HCT116 (cell line): ENCODE measurements around the gene LLCFC1. TPM values are rescaled to one million over a fixed set of nuclear protein-coding genes. Genes with fewer than 3 reads are reported as not detected.

Experiments used
- ATAC-seq: fragments of 200-7000 bp; cut with Tn5 transposase; 2 replicates; pipeline ENCODE4 v1.9.1; 2020; ENCODE audit warnings: mild to moderate bottlenecking, moderate library complexity
- BruUV-seq: library from RNA; stranded (reverse); fragments of 400-500 nt; replicated peaks from 2 replicates; lab custom pipeline; 2021; lab: Mats Ljungman, UMichigan
- CTCF ChIA-PET: fragments of 300-600 bp; sonication (Branson Sonifier 250); formaldehyde crosslinking; loops from one replicate; lab custom pipeline; 2021; ENCODE audit warnings: antibody characterized with exemption; lab: Charles Lee
- POLR2A ChIA-PET: fragments of 300-600, 350-600 bp; sonication (Branson Sonifier 250); formaldehyde crosslinking; loops from one replicate; lab custom pipeline; 2021; ENCODE audit warnings: antibody characterized with exemption; lab: Charles Lee
- RAD21 ChIA-PET, 2 experiments: fragments of 300-600 bp; sonication (Branson Sonifier 250); formaldehyde crosslinking; loops; one replicate each; lab custom pipeline; 2023; ENCODE audit warnings: low total read pairs in 2 of 2; ENCODE audit not compliant: uncharacterized antibody in 2 of 2, unreplicated experiment in 2 of 2, low non-redundant PET in 1 of 2; lab: Charles Lee
- DNase-seq: peaks from one replicate; pipeline ENCODE4 v3.0.0-alpha.2; 2010; ENCODE audit warnings: low read depth, low spot score
- H2AFZ ChIP-seq: fragments of 200-600 bp; shearing (Covaris generic), sonication (generic); 2 replicates; pipeline ENCODE4 v1.6.1; 2017; ENCODE audit warnings: low read depth, mixed run types, mixed read lengths, antibody characterized with exemption, low read length; ENCODE audit not compliant: poor library complexity, severe bottlenecking
- H3K27ac ChIP-seq: 2 replicates; pipeline ENCODE4 v1.5.1; 2012; ENCODE audit warnings: low read depth, low read length
- H3K27me3 ChIP-seq: fragments of 200-600 bp; sonication (generic); 2 replicates; pipeline ENCODE4 v1.6.1; 2016; ENCODE audit warnings: mixed run types, low read length, mixed read lengths; ENCODE audit not compliant: insufficient read depth
- H3K36me3 ChIP-seq, 2 experiments: fragments of 200-500 bp in 1 of 2; fragments of 200-600 bp in 1 of 2; sonication (Bioruptor generic) in 1 of 2; sonication (generic) in 1 of 2; 2 replicates each; pipeline versions ENCODE4 v1.5.1 to v1.6.1; 2014 to 2016; ENCODE audit warnings: low read length in 2 of 2, inconsistent platforms in 1 of 2, mixed read lengths in 1 of 2, mixed run types in 1 of 2; ENCODE audit not compliant: insufficient read depth in 2 of 2, control insufficient read depth in 1 of 2
- H3K4me1 ChIP-seq, 2 experiments: fragments of 200-600 bp in 1 of 2; sonication (generic) in 1 of 2; 2 replicates each; pipeline versions ENCODE4 v1.5.1 to v1.6.1; 2012 to 2017; ENCODE audit warnings: low read length in 2 of 2, inconsistent platforms in 1 of 2, mild to moderate bottlenecking in 1 of 2, mixed read lengths in 1 of 2, mixed run types in 1 of 2, moderate library complexity in 1 of 2; ENCODE audit not compliant: insufficient read depth in 2 of 2, control insufficient read depth in 1 of 2
- H3K4me2 ChIP-seq: fragments of 200-600 bp; sonication (generic); 2 replicates; pipeline ENCODE4 v1.6.1; 2017; ENCODE audit warnings: mixed run types, low read length, mixed read lengths
- H3K4me3 ChIP-seq, 2 experiments: fragments of 200-600 bp in 1 of 2; sonication (generic) in 1 of 2; replicated peaks in 1 of 2; 2 replicates each; pipeline ENCODE4 v1.5.1; 2011 to 2016; ENCODE audit warnings: low read length in 2 of 2, control low read depth in 1 of 2, low read depth in 1 of 2, mild to moderate bottlenecking in 1 of 2, mixed read lengths in 1 of 2, mixed run types in 1 of 2
- H3K79me2 ChIP-seq: fragments of 200-600 bp; sonication (generic); 2 replicates; pipeline ENCODE4 v1.6.1; 2017; ENCODE audit warnings: mild to moderate bottlenecking, mixed run types, low read length, moderate library complexity, mixed read lengths; ENCODE audit not compliant: insufficient read depth
- H3K9ac ChIP-seq: fragments of 200-600 bp; sonication (generic); 2 replicates; pipeline ENCODE4 v1.6.1; 2016; ENCODE audit warnings: low read length, mixed read lengths
- H3K9me2 ChIP-seq: fragments of 200-600 bp; sonication (generic), shearing (Covaris generic); 2 replicates; pipeline ENCODE4 v1.6.1; 2017; ENCODE audit warnings: mixed run types, mild to moderate bottlenecking, moderate library complexity; ENCODE audit not compliant: insufficient read depth
- H3K9me3 ChIP-seq, 2 experiments: fragments of 200-500 bp in 1 of 2; fragments of 200-600 bp in 1 of 2; sonication (Bioruptor generic) in 1 of 2; sonication (generic) in 1 of 2; 2 replicates each; pipeline ENCODE4 v1.6.1; 2014 to 2017; ENCODE audit warnings: low read length in 2 of 2, mixed read lengths in 2 of 2, inconsistent platforms in 1 of 2, low read depth in 1 of 2, mild to moderate bottlenecking in 1 of 2, mixed run types in 1 of 2, moderate library complexity in 1 of 2; ENCODE audit not compliant: control insufficient read depth in 1 of 2, insufficient read depth in 1 of 2
- H4K20me1 ChIP-seq: fragments of 200-600 bp; sonication (generic), shearing (Covaris generic); 2 replicates; pipeline ENCODE4 v1.6.1; 2017; ENCODE audit warnings: mixed run types, mild to moderate bottlenecking, moderate library complexity; ENCODE audit not compliant: insufficient read depth
- CBX3 ChIP-seq: IDR thresholded peaks from 2 replicates; pipeline ENCODE4 v1.6.1; 2012; ENCODE audit warnings: low read depth
- EGR1 ChIP-seq: IDR thresholded peaks from 2 replicates; pipeline ENCODE4 v1.6.1; 2012; ENCODE audit warnings: low read depth
- ELF1 ChIP-seq: IDR thresholded peaks from 2 replicates; pipeline ENCODE4 v1.6.1; 2012; ENCODE audit warnings: low read depth, borderline replicate concordance
- FOSL1 ChIP-seq: IDR thresholded peaks from 2 replicates; pipeline ENCODE4 v1.6.1; 2012; ENCODE audit warnings: low read depth
- POLR2AphosphoS5 ChIP-seq: IDR thresholded peaks from 2 replicates; pipeline ENCODE4 v1.6.1; 2011; ENCODE audit warnings: mild to moderate bottlenecking, low read depth, low read length, moderate library complexity
- RAD21 ChIP-seq: IDR thresholded peaks from 2 replicates; pipeline ENCODE4 v1.6.1; 2012; ENCODE audit warnings: low read depth, mild to moderate bottlenecking
- SIN3A ChIP-seq: IDR thresholded peaks from 2 replicates; pipeline ENCODE4 v1.6.1; 2012; ENCODE audit warnings: low read depth
- SRF ChIP-seq: IDR thresholded peaks from 2 replicates; pipeline ENCODE4 v1.6.1; 2012; ENCODE audit warnings: low read depth
- YY1 ChIP-seq: IDR thresholded peaks from 2 replicates; pipeline ENCODE4 v1.6.1; 2011; ENCODE audit warnings: low read length, low read depth, moderate library complexity, mild to moderate bottlenecking; ENCODE audit not compliant: insufficient replicate concordance; ENCODE audit errors: extremely low read depth
- ZFX ChIP-seq: fragments of 450-650 bp; IDR thresholded peaks from 2 replicates; pipeline ENCODE4 v1.6.1; 2017
- intact Hi-C: fragments of 100-400 bp; cut with micrococcal nuclease; formaldehyde crosslinking; loops from 2 replicates; pipeline ENCODE4 v1.10.0; 2022
- total RNA-seq: library from RNA; stranded (reverse); gene quantifications from one replicate; pipeline ENCODE4 v1.2.1, GENCODE V29; 2021; ENCODE audit not compliant: unreplicated experiment
- TF ChIP-seq, protein P1 (sequence below): IDR thresholded peaks from 2 replicates; pipeline ENCODE4 v1.6.1; 2012

LLCFC1 gene
- total RNA-seq, 1 experiment from 2014 or later = not detected

- Histone ChIP-seq H3K9me2 (no peaks in the 10 kb centered on the region), H3K27me3 (peaks cover 15% of the 10 kb centered on the region), H4K20me1 (no peaks in the 10 kb centered on the region), H3K4me2 (no peak overlapping the region), H3K4me1 (no peaks in the 10 kb centered on the region; a peak in 1 of 4 replicates), H3K36me3 (no peaks in the 10 kb centered on the region), H3K27ac (no peak overlapping the region), H3K4me3 (no peak overlapping the region), H2AFZ (no peak overlapping the region), H3K9ac (no peak overlapping the region), H3K79me2 (no peaks in the 10 kb centered on the region), H3K9me3 (no peaks in the 10 kb centered on the region)
- RAD21 ChIA-PET = no interaction called here
- TF ChIP-seq ZFX (no peak), FOSL1 (no peak), YY1 (no peak), ELF1 (no peak), EGR1 (no peak), SRF (no peak), SIN3A (no peak)
- TF ChIP-seq, protein P1, sequence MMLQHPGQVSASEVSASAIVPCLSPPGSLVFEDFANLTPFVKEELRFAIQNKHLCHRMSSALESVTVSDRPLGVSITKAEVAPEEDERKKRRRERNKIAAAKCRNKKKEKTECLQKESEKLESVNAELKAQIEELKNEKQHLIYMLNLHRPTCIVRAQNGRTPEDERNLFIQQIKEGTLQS = no peak
- BruUV-seq = no TSS peak
- DNase-seq (no peak), ATAC-seq (no peak)
- CTCF ChIA-PET = no interaction called here
- POLR2A ChIA-PET = no interaction called here
- intact Hi-C loops = no loop called here
Measured at GRCh38 chr7:142891490-142892082, 47.7 kb upstream of the LLCFC1 start.

DNA sequence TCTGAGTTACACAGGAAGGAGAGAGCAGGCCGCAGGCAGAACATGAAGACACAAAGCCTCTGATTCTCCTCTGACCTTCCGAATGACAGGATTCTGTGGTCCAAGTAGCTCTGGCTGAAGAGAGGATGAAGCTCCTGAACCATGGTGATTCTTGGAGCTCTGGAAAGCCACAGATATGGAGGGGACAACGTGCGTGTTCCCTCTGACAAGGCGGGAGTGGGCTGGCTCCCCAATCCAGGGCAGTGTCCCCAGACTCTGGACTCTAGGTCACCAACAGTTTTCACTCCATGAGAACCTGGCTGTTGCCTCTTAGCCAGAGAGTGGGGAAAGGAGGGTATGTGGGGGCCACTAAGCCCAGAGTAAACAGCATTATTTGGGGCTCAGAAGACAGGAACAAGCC, 46.3 kb upstream of the LLCFC1 start:
- Histone ChIP-seq H3K4me2 (no peak overlapping the region), H3K27me3 (peaks cover 18% of the 10 kb centered on the region), H3K36me3 (no peaks in the 10 kb centered on the region), H3K9me3 (no peaks in the 10 kb centered on the region), H4K20me1 (no peaks in the 10 kb centered on the region), H3K9ac (no peak overlapping the region), H3K27ac (no peak overlapping the region), H3K9me2 (no peaks in the 10 kb centered on the region), H3K79me2 (no peaks in the 10 kb centered on the region), H3K4me3 (no peak overlapping the region), H3K4me1 (no peaks in the 10 kb centered on the region), H2AFZ (no peak overlapping the region)
- TF ChIP-seq POLR2AphosphoS5 (no peak), YY1 (no peak), CBX3 (no peak), SRF (no peak), RAD21 (no peak)
- ATAC-seq (no peak), DNase-seq (no peak)
- POLR2A ChIA-PET = no interaction called here
- BruUV-seq = no TSS peak
- CTCF ChIA-PET = no interaction called here
- RAD21 ChIA-PET = no interaction called here
- intact Hi-C loops = no loop called here
